Fibroblast of lung (primary cell): Measurements from ENCODE around the gene LTBP1. TPM values are rescaled to one million over a fixed set of nuclear protein-coding genes. Genes with fewer than 3 reads are reported as not detected.

Experiments
- DNase-seq, 2 donors: peaks; one replicate each; pipeline versions ENCODE4 v3.0.0 to v3.0.0-alpha.2; 2010; ENCODE audit warnings: low read depth in 2 of 2
- H2AFZ ChIP-seq: 2 replicates; pipeline ENCODE4 v1.5.1; 2012; ENCODE audit warnings: low read length, control low read depth, inconsistent platforms
- H3K27ac ChIP-seq: 2 replicates; pipeline ENCODE4 v1.5.1; 2011; ENCODE audit warnings: low read length, control low read depth; ENCODE audit not compliant: insufficient read depth
- H3K27me3 ChIP-seq: 2 replicates; pipeline ENCODE4 v1.5.1; 2011; ENCODE audit warnings: mild to moderate bottlenecking, low read length; ENCODE audit not compliant: control insufficient read depth, insufficient read depth
- H3K36me3 ChIP-seq: 2 replicates; pipeline ENCODE4 v1.5.1; 2011; ENCODE audit warnings: low read length; ENCODE audit not compliant: control insufficient read depth, insufficient read depth
- H3K4me1 ChIP-seq: 2 replicates; pipeline ENCODE4 v1.5.1; 2011; ENCODE audit warnings: low read length; ENCODE audit not compliant: control insufficient read depth, insufficient read depth; ENCODE audit errors: extremely low read depth
- H3K4me2 ChIP-seq: 2 replicates; pipeline ENCODE4 v1.5.1; 2011; ENCODE audit warnings: low read length, control low read depth; ENCODE audit not compliant: insufficient read depth; ENCODE audit errors: extremely low read depth
- H3K4me3 ChIP-seq, 4 experiments: fragments of 200-600 bp in 1 of 4; sonication (generic) in 1 of 4; replicated peaks in 1 of 4; 2 replicates each; pipeline ENCODE4 v1.5.1; 2011 to 2016; ENCODE audit warnings: low read length in 4 of 4, low read depth in 3 of 4, mild to moderate bottlenecking in 3 of 4, control low read depth in 2 of 4, inconsistent platforms in 1 of 4, mixed read lengths in 1 of 4; ENCODE audit not compliant: insufficient read depth in 1 of 4; ENCODE audit errors: control extremely low read depth in 1 of 4
- H3K79me2 ChIP-seq: 2 replicates; pipeline ENCODE4 v1.5.1; 2012; ENCODE audit warnings: mild to moderate bottlenecking, low read length, inconsistent platforms; ENCODE audit not compliant: control insufficient read depth, insufficient read depth
- H3K9ac ChIP-seq: 2 replicates; pipeline ENCODE4 v1.5.1; 2011; ENCODE audit warnings: mild to moderate bottlenecking, low read length, control low read depth; ENCODE audit not compliant: insufficient read depth
- H3K9me3 ChIP-seq: 2 replicates; pipeline ENCODE4 v1.5.1; 2012; ENCODE audit warnings: low read depth, low read length; ENCODE audit not compliant: control insufficient read depth, insufficient read depth
- H4K20me1 ChIP-seq: 2 replicates; pipeline ENCODE4 v1.5.1; 2011; ENCODE audit warnings: low read length; ENCODE audit not compliant: control insufficient read depth, insufficient read depth; ENCODE audit errors: extremely low read depth
- EZH2 ChIP-seq: IDR thresholded peaks from 2 replicates; pipeline ENCODE4 v1.5.1; 2012; ENCODE audit warnings: low read length, control low read depth, mild to moderate bottlenecking; ENCODE audit errors: missing control alignments
- polyA plus RNA-seq, 2 donors: library from polyadenylated mRNA; depleted of rRNA in 1 of 2; stranded (reverse) in 1 of 2; unstranded in 1 of 2; fragments of >200 nt; gene quantifications; 2 replicates each; pipeline ENCODE4 v1.2.1, GENCODE V29; 2011 to 2012; ENCODE audit warnings: missing spikeins in 1 of 2
- total RNA-seq: library from RNA; depleted of rRNA; stranded (reverse); fragments of >200 nt; gene quantifications from 2 replicates; pipeline ENCODE4 v1.2.1, GENCODE V29; 2014
- TF ChIP-seq, protein P1 (sequence below), 2 donors: IDR thresholded peaks in 1 of 2; conservative IDR thresholded peaks in 1 of 2; 1 replicate in 1 of 2; 2 replicates in 1 of 2; pipeline ENCODE4 v1.5.1; 2011 to 2012; ENCODE audit warnings: low read length in 2 of 2, control low read depth in 1 of 2, inconsistent platforms in 1 of 2, low read depth in 1 of 2, mild to moderate bottlenecking in 1 of 2

The LTBP1 gene
- total and polyA plus RNA-seq, 2 donors (not counting 1 experiment from before 2014, with no cell fraction given): 254 to 324 TPM

DNA sequence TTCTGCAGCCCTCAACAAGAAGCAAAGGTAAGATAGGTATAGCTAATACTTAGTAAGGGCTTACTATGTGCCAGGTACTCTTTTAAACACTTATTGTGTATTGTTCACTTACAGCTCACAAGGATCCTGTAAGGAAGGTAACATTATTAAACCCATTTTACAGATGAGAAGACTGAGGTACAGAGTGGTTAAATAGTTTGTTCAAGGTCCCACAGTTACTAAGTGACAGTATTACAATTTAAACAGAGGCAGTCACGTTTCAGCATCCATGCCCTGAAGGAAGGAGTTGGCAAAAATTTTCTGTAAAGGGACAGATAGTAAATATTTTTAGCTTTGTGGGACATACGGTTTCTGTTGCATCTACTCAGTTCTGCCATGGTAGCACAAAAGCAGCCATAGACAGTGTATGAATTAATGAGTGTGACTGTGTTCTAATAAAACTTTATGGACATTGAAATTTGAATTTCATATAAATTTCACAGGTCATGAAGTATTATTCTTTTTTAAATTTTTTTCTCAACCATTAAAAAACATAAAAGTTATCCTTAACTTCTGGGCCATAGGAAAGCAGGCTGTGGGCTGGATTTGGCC, 75.7 kb downstream of the LTBP1 start:
- no peak for DNase-seq
- Histone ChIP-seq H3K9ac (no peak overlapping the region), H3K9me3 (no peaks in the 10 kb centered on the region), H3K36me3 (no peaks in the 10 kb centered on the region), H3K4me1 (peaks cover 4% of the 10 kb centered on the region), H4K20me1 (no peaks in the 10 kb centered on the region), H3K4me2 (no peak overlapping the region), H3K79me2 (no peaks in the 10 kb centered on the region), H3K27ac (peak overlapping the region; percentile 40), H3K4me3 (no peak overlapping the region), H3K27me3 (no peaks in the 10 kb centered on the region), H2AFZ (no peak overlapping the region)
- TF ChIP-seq, protein P1, sequence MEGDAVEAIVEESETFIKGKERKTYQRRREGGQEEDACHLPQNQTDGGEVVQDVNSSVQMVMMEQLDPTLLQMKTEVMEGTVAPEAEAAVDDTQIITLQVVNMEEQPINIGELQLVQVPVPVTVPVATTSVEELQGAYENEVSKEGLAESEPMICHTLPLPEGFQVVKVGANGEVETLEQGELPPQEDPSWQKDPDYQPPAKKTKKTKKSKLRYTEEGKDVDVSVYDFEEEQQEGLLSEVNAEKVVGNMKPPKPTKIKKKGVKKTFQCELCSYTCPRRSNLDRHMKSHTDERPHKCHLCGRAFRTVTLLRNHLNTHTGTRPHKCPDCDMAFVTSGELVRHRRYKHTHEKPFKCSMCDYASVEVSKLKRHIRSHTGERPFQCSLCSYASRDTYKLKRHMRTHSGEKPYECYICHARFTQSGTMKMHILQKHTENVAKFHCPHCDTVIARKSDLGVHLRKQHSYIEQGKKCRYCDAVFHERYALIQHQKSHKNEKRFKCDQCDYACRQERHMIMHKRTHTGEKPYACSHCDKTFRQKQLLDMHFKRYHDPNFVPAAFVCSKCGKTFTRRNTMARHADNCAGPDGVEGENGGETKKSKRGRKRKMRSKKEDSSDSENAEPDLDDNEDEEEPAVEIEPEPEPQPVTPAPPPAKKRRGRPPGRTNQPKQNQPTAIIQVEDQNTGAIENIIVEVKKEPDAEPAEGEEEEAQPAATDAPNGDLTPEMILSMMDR (conservative IDR thresholded peaks at IDR 0.05 in 1 of 2, IDR thresholded peaks at IDR 0.05 in 1 of 2; ENCODE audit: low read depth in 1 of 2, low read length in 2 of 2): no peak
- no peak for TF ChIP-seq EZH2

DNA sequence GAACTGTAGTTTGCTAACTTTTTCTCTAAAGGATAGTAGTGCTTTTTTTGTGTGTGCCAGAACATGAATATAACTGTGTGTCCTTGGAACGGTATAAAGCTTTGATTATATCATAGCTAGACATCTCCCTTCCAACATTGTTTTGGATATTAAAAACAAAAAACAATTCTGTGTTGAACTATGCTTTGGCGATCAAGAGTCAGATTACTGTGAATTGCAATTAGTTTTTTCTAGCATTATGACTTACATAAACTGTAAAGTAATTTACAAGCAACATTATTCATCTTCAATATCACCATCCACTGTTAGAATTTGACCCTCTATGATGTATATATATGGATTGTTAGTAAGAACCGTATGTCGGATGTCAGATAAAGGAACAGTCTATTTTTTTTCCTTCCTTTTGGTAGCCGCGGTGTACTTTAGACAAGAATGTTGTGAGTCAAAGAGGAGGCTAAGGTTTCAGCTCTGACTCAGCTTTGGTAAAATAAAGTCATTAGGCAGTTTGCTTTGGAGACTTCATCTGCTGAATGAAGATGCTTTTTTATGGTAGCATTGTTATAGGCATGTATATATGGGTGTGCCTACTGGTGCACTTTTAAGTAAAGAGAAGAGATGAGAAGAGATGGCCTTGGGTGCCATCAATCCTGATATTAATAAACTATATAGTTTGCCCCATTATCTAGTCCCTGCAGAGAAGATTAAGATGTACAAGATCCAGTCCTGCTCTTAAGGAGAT, 76.4 kb downstream of the LTBP1 start:
- no peak overlapping the region for H3K9ac ChIP-seq
- H3K4me3 ChIP-seq: no peak overlapping the region
- no peak overlapping the region for H2AFZ ChIP-seq

More for the DNA sequence above, 76.4 kb downstream of the LTBP1 start:
- Histone ChIP-seq H3K4me1 (peaks cover 4% of the 10 kb centered on the region), H3K36me3 (no peaks in the 10 kb centered on the region), H4K20me1 (no peaks in the 10 kb centered on the region), H3K79me2 (no peaks in the 10 kb centered on the region), H3K4me2 (peak overlapping the region; percentile 7), H3K27ac (peak overlapping the region; percentile 40), H3K9me3 (no peaks in the 10 kb centered on the region), H3K27me3 (no peaks in the 10 kb centered on the region)
- peak; percentile 89 to 94 for DNase-seq
- TF ChIP-seq, protein P1 (conservative IDR thresholded peaks at IDR 0.05 in 1 of 2, IDR thresholded peaks at IDR 0.05 in 1 of 2; ENCODE audit: low read depth in 1 of 2, low read length in 2 of 2): no peak
- no peak for TF ChIP-seq EZH2
